AG09309 (cell line): Measurements from ENCODE around the gene TTC31.
"Not testable (repeated sequence)": the region's sequence is repeated elsewhere in the genome, so short reads cannot be mapped to it uniquely, and the experiment has no call there.

Source experiments
- DNase-seq: peaks from one replicate; pipeline ENCODE4 v3.0.0-alpha.2; 2010; ENCODE audit warnings: low read depth
- H3K4me3 ChIP-seq: 2 replicates; pipeline ENCODE4 v1.5.1; 2011; ENCODE audit warnings: mild to moderate bottlenecking, low read depth, low read length, moderate library complexity; ENCODE audit not compliant: control insufficient read depth
- CTCF ChIP-seq: IDR thresholded peaks from 2 replicates; pipeline ENCODE4 v1.5.1; 2011; ENCODE audit warnings: mild to moderate bottlenecking, low read depth, low read length, inconsistent platforms; ENCODE audit not compliant: insufficient read depth, control insufficient read depth; ENCODE audit errors: missing control alignments

Gene TTC31

GRCh38 chr2:74440378-74441169, 42.3 kb upstream of the TTC31 start:
- H3K4me3 ChIP-seq, result peak overlapping the region; percentile 71
- peak; percentile 31 for TF ChIP-seq CTCF
- DNase-seq, result peak; percentile 25

DNA sequence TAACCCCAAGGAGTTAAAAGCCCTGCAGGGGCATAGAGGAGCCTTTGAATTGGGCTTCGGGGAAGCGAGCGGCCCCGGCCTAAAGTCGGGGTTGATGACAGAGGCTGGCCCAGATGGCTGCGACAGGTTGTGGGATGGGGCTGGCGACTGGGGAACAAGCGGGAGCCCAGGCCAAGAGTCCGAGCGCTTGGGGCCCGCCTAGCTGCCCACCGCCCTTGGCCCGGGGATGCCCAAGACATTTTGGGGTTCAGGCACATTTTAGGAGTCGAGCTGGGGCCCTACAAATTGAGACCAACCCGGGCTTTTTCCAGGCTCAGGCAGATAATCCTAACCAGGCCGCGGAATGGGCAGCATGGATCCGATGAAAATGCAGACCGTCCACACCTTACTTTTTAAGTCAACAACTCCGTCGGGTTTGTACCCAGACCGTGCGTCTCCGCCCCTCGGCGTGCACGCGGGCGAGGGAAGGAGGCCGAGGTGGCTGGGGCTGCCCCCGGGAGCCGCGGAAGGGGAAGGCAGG, 41.7 kb upstream of the TTC31 start:
- no peak overlapping the region; the same call in 1 of the 2 replicates for H3K4me3 ChIP-seq
- no peak for TF ChIP-seq CTCF
- DNase-seq, result no peak

DNA sequence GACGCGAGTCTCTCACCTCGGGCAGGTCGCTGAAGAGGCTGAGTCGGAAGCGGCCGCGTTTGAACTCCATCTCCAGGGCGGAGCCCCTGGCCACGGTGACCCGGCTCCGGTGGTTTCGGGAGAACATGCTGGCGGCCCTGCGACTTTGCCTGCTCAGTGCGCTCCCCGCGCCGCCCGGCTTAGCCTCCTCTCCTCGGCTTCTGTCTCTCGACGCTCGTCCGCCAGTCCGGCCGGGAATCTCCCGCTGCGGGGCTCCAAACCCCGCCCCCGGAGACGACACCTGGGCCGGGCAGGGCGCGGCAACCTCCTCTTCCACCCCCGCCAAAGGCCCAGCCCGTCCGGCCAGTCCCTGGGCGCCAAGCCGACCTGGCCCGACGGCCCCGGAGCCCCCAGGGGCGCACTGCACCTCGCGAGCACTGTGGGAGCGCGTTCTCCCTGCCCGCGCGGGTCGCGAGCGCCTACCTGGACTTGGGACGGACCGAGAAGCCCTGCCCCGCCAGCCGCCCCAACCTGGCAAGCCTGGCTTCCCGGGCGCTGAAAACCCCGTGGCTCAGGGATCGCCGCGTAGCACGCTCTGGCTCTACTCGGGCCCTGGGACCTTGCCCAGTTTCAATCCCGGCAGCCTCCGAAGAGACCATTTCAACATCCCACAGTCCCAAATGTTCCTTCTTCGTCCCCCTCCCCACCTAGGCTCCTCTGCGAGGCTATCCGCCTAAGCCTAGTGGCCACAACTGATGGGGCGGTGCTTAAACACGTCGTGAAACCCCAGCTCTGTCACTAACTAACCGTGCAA, 41.0 kb upstream of the TTC31 start, which contains the start of gene RTKN:
Gene RTKN, minus strand, starts transcription at position 248 of the 793 bp plus-strand sequence. Its CDS starts 121 bp downstream, at position 127.
- no peak for DNase-seq
- peak within 1 kb of the TSS; percentile 71 for H3K4me3 ChIP-seq
- no peak for TF ChIP-seq CTCF

GRCh38 chr2:74442483-74443297, 40.2 kb upstream of the TTC31 start:
- not testable (repeated sequence) for H3K4me3 ChIP-seq, DNase-seq

DNA sequence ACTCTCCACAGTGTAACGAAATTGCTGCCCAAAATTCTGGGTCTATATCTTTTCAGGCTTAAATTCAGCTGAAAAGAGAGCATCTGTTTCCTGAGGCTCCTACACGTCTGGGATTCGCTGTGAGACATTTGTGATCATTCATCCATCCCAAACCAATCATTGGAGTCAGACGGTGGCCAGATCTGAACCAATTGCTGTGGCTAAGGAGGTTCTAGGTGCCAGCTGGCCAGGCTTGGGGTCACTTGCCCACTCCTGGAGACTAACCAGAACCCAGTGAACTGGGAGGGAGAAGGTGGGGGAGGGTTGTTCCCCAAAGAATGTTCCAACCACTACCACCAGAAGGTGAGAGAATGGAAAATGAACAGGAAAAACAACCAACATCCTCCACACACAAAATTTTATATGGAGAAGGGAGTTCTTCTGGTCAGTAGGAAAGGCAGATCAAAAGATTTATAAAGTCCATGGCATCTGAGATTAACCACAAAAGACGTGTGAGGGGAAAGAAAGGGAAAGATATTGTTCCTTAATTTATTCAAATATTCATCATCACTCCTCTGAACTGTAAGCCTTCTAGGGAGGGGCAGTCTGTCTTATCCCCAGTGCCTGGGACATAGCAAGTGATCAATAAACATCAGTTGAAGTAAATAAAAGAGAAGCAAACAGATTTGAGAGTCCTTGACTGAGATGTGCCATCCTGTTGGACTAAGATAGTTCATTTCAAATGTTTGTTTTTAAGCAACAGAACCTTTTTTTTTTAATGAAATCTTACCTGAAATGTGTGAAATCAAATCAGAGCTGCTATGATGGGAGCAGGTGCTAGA, 38.2 kb upstream of the TTC31 start:
- TF ChIP-seq CTCF, result no peak
- no peak for DNase-seq
- H3K4me3 ChIP-seq, result no peak overlapping the region

- TF ChIP-seq CTCF, result no peak
- H3K4me3 ChIP-seq, result no peak overlapping the region
- DNase-seq, result no peak
These were observed 35.5 kb upstream of the TTC31 start for GRCh38 chr2:74447230-74447999.
